ENCODE measurements around the gene OBP2B.
"Not testable (repeated sequence)": the region's sequence is repeated elsewhere in the genome, so short reads cannot be mapped to it uniquely, and the experiment has no call there.

OBP2B gene

DNA sequence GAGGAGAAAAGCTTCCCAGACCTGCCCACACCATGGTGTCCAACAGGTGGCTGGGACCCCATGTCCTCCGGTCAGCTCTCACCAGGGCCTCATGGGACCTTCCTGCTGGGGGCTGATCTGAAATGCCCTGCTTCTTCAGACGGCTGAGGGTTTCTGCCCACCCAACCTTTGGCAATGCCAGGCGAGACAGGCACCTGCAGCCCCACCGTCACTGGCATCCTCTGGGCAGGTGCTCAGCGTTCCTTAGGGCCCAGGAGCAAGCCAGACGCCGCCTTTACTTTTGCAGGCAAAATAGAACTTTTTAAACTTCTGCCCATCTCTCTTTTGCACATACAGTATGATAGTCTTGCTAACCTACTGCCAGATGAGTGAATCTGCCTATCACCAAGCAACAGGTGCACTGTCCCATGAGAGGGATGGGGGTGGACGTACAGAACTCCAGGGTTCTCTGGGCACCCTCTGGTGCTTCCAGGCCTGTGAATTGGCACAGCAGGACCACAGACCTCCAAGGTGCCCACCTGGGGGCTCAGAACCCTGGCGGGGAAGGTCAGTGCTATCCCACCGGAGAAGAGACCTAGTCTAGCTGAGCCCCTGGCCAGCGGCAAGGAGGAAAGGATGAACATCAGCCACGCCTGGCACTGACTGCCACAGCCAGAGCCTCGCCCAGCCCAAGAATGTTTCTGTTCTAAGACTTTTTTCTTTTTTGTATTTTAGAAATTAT is 7.5 kb downstream of the OBP2B start:
- DNase-seq (ENCODE audit: low spot score): no peak

DNA sequence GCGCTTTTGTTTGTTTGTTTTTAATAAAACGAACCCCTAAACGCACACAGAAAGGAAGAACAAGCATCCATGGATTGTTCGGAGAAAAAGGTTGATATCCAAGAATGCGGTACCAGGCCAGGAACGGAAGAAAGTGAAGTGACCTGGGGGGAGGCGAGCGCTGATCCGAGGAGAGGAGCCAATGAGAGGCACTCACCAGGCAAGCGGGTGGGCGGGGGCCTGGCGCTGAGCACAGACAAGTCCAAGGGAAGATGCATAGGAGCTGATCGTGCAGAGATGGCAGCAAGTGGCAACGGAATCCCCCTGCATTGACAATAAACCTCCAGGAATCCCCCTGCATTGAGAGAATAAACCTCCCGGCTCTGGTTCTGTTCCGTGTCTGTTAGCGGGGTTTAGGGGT is 8.4 kb downstream of the OBP2B start:
- no peak for DNase-seq (ENCODE audit: low spot score)

DNA sequence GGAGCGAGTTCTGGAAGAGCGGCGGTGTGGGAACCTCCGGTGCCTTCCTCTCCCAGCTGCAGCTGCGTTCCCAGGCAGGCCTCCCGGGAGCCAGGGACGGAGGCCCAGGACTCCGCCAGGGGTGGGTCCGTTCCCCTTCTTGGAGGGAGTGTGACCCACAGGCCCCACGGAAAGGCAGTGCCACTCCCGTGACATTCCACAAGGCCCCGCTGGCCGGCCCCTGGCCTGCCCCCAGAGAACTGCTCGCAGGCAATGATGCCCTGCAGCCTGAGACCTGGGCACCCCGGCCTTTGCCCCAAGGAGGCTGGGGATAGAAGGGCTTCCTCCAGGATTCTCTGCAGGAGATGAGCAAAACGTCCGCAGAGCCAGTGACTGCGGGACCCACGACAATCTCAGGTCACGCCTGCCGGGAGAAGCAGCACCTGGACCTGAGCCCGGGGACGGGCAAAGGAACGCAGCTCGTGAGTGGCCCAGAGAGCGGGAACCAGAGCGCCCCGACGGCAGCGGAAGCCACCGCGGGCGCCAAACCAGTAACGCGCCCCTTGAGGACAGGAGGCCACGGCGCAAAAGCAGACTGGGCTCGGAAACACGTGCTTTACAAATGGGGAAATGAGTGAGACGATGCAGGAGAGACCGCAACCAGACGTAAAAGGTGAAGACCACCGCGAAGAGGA is 9.3 kb downstream of the OBP2B start:
- DNase-seq (ENCODE audit: low spot score): no peak

DNA sequence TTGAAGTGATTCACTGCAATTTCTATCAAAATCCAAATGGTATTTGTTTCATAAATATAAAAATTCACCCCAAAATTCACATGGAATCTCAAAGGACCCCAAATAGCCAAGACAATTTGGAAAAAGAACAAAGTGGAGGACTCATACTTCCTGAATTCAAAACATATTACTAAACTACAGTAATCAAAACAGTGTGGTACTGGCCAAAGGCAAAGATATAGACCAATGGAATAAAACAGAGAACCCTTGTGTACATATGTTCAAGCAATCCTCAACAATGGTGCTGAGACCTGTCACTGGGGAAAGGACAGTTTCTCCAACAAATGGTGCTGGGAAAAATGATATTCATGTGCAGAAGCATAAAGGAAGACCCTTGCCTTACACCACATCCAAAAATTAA is 14.0 kb downstream of the OBP2B start:
- no peak for DNase-seq (ENCODE audit: low spot score)

DNA sequence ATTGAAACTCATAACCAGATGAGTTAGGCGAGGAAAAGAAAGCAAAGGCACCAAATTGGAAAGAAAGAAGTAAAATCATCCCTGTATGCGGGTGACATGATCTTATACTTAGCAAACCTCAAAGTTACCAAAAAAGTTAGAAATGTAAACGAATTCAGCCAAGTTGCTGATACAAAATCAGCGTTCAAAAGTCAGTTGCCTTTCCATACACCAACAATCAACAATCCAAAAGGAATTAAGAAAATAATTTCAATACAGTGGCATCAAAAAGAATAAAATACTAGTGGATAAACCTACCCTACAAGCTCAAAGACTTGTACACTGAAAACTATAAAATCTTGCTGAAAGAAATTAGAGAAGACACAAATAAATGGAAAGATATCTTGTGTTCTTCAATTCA is 14.5 kb downstream of the OBP2B start:
- DNase-seq (ENCODE audit: low spot score): no peak

DNA sequence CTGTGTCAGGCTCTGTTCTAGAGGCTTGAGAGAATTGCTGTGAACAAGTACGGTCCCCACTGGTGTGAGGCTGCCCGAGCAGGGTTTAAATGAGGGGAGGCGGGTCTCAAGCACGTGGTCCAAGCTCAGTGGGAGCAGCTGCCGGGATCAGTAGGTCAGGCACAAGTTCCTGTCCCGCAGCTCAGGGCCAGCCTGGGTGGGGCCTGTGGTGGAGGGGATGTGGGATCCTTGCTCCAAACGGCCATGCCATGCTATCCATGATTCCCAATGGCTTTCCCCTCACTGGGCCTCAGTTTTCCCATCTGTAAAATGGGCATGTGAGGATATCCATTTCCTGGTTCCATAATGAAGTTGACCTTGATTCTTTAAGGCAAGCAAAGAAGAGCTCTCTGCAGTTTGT is 17.1 kb downstream of the OBP2B start:
- DNase-seq (ENCODE audit: low spot score): no peak

DNA sequence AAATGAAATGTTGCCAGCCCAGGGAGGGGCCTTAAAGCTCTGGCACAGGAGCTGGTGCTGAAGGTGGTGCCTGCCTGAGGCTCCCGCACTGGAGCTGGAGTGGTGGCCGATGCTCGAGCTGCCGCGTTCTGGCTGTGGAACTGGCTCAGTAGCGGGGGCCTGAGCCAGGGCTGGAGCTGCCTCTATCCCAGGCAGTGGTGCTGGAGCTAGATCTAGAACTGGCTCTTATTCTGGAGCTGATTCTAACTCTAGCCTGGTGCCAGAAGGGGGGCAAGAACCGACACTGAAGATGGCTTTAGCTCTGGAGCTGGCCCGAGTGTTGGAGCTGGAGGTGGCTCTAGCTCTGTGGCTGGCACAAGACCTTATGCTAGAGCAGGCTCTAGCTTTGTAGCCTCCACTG is 19.2 kb downstream of the OBP2B start:
- DNase-seq (ENCODE audit: low spot score): no peak

DNA sequence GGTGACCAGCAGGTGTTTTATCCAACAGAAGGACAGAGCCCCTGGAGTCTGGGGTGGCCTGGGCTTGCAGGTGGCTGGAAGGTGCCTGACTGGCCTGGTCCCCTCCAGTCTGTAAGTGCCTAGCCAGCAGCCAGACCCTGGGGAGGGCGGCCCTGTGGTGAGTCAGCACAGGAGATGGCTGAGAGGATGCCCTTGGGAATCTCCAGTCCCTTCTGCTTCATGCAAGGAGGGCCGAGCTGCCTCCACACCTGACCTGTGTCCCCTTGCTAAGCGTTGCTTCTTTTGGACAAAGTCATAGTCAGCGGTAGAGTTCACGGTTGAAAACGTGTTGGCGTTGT is 20.2 kb downstream of the OBP2B start:
- DNase-seq (ENCODE audit: low spot score): no peak

DNA sequence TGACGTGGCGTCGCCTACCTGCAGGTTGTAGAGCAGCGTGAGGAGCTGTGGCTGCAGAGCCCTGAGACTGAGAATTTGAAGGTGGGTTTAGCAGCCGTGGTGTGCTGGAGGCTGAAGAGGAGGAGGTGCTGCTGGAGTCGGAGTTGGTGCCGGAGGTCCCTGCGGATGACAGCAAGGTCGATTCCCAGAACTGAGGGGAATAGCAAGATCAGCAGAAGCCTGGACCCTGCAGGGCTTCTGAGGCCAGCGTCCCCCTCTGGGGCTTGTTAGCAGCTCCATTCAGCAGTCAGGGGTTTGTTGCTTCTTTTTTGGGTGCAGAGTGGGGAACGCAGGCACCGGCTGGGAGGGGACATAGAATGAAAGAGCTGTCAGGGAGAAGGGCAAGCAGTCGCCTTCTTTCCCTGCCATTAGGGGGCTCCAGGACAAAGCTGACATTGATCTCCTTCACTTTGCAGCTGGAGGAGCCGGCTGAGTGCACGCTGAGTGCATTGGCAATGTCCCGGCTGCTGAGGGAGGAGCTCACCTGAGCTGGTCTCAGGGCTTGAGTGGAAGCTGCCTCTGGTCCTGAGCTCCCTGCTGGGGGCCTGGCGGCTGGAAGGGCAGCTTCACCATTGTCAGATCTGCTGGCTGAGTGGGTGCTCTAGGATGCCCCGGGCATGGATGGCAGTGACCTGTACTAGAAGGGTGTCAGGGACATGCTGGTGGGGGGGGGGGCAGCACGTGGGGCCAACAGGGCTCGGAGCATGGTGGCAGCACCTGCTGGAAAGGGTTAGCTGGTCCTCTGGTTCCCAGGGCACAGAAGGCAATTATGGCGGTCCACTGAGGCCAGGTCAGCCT is 20.8 kb downstream of the OBP2B start:
- peak; percentile 28 for DNase-seq (ENCODE audit: low spot score)

DNA sequence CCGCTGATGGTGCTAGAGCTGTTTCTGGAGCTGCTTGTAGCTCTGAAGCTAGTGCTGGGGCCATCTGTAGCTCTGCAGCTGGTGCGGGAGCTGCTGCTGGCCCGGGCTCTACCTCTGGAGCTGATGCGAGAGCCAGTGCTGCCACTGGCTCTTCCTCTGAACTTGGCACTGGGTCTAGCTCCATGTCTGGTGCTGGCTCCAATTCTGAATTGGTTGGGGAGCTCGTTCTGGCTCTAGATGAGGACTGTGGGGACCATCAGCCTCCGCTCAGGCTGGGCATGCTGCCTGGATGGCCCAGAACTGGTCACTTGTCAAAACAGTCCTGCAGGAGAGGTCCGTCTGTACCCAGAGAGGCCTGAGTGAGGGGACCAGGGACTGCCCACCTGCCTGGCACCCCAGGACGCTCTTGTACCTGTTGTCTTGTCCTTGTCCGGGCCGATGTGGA is 21.5 kb downstream of the OBP2B start:
- DNase-seq (ENCODE audit: low spot score): no peak

DNA sequence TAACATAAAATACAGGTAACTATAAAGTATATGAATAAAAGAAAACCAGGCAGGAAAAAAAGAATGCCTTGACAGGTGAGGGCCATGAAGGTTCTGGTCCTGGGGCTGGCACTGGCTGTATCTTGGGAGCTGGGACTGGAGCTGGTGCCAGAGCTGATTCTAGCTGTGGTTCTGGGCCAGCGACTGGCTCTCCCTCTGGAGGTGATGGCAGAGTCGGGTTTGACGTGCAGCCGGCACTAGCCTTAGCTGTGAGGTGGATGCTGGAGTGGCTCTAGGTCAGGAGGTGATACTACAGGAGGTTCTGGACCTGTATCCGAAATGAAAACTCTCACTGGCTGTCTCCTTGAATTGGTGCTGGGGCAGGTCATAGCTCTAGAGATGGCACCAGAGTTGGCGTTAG is 22.3 kb downstream of the OBP2B start:
- no peak for DNase-seq (ENCODE audit: low spot score)

DNA sequence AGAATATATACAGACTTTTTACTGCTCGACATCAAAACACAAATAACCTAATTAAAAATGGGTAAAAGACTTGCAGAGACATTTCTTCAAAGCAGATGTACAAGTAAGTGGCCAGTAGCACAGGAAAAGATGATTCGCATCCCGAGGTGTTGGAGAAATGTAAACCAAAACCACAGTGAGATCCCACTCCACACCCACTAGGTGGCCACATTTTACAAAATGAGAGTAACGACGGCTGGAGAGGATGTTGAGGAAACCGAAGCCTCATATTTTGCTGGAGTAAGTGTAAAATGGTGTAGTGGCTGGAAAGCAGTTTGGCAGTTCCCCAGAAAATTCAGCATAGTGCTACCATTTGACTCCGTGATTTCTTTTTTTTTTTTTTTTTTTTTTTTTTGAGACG is 24.1 kb downstream of the OBP2B start:
- DNase-seq (ENCODE audit: low spot score): peak; percentile 82

DNA sequence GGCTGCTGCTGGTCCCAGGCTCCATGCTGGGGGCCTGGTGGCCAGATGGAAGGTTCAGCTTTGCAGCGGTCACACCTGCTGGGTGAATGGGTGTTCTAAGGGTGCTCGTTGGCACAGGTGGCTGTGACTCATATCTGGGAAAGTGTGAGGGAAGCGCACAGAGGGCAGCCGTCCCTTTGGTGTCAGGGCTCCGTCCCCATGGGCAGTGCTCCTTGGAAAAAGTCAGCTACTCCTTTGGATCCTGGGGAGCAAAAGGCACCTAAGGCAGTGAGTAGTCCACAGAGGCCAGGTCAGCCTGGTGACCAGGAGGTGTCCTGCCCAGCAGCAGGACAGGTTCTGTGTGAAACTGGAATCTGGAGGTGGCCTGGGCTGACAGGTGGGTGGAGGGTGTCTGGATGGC is 26.9 kb downstream of the OBP2B start:
- no peak for DNase-seq (ENCODE audit: low spot score)

DNA sequence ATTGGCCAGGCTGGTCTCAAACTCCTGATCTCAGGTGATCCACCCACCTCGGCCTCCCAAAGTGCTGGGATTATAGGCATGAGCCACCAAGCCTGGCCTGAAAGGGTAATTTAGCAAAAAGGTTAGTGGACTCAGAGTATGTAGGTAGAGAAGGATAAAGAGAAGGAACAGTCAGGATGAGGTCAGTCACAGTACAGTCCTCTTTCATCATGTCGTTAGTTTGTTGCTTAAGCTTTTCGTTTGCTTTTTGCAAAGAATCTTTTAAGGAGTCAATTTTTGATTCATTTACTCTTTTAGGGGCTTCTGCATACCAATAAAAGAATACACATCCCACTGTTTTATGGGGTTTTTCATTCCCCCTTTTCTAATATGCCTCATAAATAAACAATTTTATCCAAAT is 27.5 kb downstream of the OBP2B start:
- no peak for DNase-seq (ENCODE audit: low spot score)

DNA sequence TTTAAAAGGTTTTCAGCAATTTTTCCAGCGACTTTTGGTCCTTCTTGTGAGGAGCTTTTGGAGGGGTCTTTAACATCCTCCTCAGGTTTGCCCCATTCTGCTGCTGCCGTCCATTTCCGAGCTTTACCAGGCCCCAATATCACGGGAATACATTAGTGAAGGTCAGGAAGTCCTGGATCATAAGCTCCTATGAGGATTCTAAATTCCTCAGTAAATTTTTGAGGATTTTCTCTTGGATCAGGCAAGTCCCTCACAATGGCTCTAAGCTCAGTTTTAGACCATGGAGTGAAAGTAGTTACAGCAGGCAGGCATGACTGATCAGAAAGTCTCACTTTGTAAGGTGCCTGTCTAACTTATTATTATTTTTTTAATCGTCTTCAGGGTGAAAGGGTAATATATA is 28.1 kb downstream of the OBP2B start:
- no peak for DNase-seq (ENCODE audit: low spot score)

DNA sequence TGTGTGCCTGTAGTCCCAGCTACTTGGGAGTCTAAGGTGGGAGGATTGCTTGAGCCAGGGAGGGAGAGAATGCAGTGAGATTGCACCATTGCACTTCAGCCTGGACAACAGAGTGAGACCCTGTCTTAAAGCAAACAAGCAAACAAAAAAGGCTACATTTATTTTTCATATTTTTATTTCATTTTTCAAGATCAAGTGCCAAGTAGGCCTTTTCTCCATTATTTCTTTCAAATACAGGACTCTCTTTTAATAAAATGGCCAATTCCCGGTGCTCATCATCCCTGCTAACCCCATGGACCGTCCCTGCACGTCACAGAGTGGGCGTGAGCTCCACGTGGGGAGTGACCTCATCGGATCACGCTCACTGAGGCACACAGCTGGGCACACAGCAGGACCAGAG is 36.0 kb downstream of the OBP2B start:
- no peak for DNase-seq (ENCODE audit: low spot score)

DNA sequence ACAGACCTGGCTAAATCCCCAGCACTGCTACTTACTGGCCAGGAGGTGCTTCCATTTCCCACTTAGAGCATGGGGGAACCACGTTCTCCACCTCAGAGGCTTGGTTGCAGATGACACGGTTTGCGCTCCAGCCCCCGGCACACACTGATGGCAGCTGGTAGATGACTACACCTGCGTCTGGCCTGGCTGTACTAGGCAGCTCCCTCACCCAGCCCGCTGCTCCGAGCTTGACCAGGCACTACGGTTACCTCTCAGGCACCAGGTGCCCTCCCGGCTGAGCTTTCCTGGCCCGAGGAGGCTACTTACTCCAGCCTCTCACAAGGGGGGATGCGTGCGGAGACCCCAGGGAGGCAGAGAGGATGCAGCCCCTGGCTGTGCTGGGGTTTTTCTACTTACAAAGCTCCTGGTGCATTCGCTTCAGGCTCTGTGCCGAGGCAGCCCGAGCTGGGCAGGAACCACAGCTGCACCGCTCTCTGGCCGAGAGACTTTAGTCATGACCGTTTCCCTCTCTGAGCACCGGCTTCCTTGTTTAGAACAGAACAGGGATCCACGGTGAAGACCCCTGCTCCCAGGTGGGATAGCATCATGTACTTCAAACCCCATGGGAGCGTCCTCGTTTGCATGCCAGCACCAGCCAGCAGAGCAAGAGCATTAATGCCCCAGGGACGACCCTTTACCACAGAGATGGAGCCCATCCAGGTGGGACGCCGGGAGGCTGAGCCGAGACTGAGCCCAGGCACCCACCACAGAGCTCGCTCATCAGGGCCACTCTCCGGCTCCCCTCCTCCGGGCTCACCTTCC is 37.7 kb downstream of the OBP2B start:
- no peak for DNase-seq (ENCODE audit: low spot score)

DNA sequence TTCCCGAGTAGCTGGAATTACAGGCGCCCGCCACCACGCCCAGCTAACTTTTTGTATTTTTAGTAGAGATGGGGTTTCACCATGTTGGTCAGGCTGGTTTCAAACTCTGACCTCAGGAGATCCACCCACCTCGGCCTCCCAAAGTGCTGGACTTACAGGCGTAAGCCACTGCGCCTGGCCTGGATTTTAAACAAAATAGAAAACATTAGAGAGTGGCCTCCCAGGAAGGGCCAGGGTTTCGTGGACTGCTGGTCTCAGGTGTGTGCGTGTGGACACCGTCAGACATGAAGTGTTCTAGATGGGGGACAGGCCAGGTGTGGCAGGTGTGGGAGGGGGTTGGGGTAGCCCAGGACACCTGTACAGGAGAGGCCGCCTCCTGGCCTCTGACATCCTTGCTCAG is 38.3 kb downstream of the OBP2B start:
- DNase-seq (ENCODE audit: low spot score): no peak

DNA sequence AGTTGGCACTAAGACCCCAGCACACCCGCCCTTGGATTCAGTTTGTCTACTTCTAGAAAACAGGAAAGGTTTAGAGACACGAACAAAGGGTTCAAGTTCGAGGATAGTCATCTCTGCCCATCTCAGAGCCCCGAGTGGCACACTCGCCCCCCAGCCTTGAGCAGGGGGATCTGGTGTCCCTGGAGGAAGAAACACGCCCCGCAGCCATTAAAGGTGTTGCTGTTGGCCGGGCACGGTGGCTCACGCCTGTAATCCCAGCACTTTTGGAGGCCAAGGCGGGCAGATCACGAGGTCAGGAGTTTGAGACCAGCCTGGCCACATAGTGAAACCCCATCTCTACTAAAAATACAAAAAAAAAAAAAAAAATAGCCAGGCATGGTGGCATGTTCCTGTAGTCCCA is 39.4 kb downstream of the OBP2B start:
- DNase-seq (ENCODE audit: low spot score): not testable (repeated sequence)

DNA sequence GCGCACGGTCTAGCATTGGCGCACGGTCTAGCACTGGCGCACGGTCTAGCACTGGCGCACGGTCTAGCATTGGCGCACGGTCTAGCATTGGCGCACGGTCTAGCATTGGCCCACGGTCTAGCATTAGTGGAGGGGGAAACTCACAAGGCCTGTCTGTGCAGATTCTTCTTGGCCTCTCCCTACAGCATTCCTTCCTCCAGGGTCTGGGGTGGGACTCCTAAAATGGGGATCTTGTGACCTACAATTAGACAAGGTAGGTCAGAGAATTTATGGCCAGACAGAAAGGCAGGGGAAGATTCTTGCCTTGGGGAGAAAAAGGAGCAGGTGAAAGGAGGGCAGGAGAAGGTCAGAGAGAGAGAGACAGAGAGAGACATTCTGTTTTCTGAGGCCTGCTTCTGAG is 39.9 kb downstream of the OBP2B start:
- DNase-seq (ENCODE audit: low spot score): no peak

DNA sequence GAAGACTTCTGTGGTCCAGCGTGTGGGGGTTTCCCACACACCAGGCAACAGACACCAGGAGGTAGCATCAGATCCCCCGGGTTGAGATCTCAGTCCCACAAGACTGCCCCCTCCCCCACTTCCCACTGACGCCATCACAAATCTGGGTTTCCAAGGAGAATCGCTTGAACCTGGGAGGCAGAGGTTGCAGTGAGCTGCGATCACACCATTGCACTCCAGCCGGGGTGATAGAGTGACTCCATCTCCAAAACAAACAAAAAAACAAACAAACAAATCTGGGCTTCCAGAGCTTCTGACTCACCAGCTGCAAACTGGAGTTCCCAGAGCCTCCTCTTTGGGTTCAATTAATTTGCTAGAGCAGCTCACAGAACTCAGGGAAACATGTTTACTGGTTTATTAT is 40.6 kb downstream of the OBP2B start:
- DNase-seq (ENCODE audit: low spot score): no peak

DNA sequence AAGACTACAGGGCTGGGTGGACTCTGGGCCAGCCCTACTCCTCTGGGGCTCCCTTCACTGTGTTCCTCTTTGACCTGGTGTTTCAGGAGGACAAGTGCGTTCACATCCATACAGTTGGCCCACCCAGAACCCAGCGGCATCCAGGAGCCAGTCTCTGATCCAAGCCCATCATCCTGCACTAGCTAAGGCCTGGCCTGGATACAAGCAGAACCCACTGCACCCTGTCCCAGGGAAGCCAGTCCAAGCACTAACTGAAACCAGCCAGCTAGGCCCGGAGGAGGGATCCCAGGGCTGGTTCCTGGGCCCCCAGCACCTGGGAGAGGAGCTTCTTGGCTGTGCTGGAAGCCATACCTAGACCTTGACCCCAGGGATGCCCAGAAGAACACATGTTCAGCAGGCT is 41.3 kb downstream of the OBP2B start:
- no peak for DNase-seq (ENCODE audit: low spot score)

Data from GM03348 (cell line).